IPS DF 19.7 (cell line): Measurements from ENCODE around the gene LTO1.
"Not testable (repeated sequence)": the region's sequence is repeated elsewhere in the genome, so short reads cannot be mapped to it uniquely, and the experiment has no call there.

Experiments
- DNase-seq: peaks from one replicate; pipeline ENCODE4 v3.0.0-alpha.2; 2013; ENCODE audit warnings: low read depth, low spot score

Gene LTO1

DNA sequence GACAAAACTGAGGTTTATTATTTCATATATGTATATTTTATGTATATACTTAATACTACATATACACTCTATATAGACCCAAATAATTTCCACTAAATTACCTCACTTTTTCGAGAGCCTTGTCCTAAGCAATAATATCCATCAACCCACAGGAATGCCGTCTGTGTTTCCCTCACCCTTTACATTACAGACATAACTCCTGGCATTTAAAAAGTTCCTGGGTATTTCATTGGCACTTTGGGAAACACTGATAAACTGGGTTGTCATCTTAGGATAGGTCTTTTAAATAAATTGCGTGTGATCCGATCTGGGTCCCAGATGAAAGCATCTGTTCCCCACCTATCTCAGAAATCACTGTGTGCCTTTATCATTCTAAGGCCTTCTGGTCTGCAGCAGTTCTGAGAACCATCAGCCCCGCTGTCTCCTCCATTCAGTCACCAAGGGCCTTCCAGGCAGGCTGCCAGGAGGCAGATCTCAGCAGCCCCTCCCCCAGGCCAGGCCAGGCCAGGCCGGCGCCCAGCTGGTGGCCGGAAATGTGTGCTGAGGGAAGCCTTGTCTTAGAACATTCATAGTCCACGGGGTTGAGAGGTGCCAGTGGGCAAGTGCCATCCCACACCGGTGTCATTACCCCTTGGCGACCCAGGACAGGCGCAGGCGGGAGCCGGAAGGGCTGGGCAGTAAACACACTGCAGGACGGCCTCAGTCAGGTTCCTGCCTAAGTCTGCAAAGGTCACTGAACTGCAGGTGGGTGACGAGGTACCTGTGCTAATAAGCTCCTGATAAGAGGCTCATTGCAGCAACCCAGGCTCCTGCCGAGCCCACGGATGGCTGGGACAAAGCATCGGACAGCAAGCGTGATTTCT lies 25.4 kb upstream of the LTO1 start:
- DNase-seq = no peak

DNA sequence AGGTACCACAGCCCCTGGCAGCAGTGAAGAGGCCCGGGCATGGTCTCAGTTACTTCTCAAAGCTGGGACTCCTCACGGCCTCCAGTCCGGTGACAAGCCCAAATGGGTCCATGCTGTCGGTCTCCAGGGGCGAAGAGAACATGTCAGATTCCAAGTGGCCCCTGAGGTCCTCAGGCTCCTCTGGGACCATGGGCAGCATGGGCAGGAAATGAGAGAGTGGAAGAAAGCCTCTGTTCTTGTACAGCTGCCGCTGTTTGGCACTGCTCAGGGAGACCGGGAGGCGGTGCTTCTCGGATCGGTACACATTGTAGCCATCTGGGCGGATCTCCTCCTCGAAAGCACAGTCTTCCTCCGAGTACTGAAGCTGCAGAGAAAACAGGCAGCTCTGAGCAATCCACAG lies 24.1 kb upstream of the LTO1 start:
- DNase-seq = no peak

DNA sequence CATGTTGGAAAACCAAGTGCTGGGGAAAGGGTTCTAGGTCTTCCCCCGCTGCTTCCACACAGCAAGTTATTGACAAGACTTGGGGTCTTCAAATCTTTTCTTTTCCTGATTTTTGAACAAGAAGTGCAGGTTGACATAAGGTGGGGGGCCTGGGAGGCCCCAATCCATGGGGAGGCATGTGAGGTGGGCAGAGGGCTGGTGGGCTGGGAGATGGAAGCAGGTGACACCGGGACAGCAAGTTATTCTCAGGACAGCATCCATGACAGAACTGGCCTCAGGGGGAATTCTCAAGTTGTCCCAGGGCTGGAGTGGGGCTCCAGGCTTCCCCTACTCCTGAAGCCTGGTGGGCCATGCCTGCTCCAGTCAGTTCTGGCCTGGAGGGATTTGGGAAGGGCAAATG lies 23.2 kb upstream of the LTO1 start:
- DNase-seq = no peak

DNA sequence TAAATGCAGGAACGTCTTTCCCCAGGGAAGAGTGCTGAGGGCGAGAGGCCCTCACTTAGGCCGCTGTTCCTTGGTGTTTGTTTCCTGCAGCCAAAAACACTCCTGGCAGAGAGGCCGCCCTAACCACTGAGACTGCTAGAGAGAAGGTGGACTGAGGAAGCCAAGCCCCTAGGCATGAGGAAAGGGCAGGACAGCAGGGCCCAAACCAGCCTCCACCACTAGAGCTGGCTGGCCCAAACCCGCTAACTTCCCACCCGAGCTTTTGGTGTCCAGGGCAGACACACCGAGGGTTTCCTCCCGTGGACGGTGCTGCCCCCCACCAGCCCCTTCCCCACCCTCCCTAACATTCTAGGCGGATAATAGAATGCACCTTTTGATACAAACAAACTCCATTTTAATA lies 22.7 kb upstream of the LTO1 start:
- no peak for DNase-seq

DNA sequence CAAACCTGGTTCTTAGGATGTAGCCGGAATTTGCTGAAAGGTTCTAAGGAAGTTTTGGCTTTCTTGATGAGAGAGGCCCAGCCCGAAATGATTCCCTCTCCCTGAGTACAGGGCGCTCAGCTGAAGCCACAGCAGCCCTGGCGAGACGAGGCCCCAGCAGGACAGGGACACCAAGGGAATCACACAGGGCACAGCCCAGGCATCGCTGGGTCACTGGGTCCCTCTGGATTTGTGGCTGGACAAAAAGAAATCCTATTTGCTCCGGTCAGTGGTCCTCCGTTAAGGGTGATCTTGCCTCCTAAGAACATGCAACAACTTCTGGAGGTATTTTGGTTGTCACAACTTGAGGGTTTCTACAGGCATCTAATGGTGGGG lies 22.3 kb upstream of the LTO1 start:
- DNase-seq = no peak

DNA sequence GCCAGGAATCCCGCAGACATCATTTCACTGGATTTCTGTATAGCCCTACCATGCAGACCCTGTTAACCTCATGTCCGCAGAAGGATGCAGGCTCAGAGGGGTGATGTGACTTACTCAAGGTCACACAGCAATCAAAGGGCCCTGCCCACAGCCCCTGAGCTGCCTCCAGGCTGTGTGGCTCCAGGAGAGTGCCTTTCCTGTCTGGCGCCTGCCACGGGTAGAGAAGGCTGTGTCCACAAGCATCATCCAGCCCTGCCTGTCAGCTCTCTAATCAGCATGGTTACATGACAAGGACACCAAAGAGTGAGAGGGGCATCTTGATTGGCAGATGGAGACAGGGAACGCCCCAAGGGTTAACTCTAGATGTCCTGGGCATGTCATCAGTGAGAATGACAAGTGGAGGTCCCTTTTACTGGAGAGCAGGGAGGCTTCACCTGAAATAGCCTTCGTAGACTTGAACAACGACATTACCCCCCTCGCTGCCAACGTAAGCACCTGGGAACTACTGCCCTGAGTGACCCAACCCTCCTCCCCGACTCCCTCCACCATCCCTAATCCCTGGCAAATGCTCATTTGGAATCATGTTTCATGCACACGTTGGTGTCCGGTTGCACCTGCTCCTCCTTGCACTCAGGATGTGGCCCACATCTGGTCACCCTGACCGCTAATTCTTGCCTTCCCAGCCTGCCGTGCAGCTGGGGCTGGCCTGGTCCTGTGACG lies 21.8 kb upstream of the LTO1 start:
- no peak for DNase-seq

DNA sequence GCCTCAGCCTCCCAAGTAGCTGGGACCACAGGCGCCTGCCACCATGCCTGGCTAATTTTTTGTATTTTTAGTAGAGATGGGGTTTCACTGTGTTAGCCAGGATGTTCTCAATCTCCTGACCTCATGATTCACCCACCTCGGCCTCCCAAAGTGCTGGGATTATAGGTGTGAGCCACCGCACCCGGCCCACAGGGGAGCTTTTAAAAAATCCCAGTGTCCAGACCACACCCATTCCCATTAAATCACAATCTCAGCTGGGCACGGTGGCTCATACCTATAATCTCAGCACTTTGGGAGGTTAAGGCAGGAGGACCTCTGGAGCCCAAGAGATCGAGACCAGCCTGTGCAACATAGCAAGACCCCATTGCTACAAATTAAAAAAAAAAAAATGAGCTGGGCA lies 20.8 kb upstream of the LTO1 start:
- DNase-seq = not testable (repeated sequence)

DNA sequence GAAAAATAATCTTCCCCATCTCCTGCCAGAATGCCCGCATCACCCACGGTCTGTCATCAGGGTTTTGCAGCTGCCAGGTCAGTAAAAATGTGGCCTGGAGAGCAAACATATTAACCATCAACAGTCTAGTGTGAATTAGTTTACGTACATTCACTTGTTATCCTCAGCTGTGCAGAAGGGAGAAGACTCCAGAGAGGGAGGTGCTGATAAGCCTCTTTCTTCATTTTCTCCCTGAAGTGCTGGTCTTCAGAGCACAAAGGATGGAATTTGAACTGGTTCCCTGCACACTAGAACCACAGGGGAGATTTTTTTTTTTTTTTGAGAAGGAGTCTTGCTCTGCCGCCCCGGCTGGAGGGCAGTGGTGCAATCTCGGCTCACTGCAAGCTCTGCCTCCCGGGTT lies 20.4 kb upstream of the LTO1 start:
- no peak for DNase-seq

DNA sequence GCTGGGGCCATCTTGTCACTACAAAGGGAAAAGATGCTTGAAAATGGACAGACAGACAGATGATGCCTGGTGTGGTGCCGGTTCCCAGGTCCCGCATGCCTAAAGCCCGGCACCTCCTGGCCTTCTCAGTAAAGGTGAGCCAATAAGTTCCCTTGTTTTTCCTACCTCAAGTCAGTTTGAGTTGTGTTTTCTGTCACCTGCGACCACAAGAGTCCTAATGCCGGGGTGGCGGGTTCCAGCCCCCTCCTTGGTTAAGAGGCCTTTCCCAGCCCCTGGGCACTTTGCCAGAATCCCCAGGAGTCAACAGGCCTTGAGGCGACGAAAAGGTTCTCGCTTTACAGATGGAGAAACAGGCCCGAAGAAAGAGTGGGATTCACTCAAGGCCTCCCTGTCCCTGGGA lies 19.6 kb upstream of the LTO1 start:
- no peak for DNase-seq

DNA sequence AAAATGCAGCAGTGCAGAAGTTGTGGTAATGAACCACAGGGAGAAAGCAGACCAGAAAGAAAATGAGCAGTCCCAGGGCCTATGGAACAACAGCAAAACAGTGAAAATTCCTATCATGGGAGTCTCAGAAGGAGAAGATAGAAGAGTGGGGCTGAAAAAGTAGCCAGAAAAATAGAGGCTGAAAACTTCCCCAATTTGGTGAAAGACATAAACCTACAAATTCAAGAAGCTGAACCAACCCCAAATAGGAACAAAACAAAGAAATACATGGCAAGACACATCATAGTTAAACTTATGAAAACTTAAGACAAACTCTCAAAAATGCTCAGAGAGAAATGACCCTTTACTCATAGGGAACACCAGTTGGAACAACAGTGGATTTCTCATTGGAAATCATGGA lies 17.3 kb upstream of the LTO1 start:
- no peak for DNase-seq

DNA sequence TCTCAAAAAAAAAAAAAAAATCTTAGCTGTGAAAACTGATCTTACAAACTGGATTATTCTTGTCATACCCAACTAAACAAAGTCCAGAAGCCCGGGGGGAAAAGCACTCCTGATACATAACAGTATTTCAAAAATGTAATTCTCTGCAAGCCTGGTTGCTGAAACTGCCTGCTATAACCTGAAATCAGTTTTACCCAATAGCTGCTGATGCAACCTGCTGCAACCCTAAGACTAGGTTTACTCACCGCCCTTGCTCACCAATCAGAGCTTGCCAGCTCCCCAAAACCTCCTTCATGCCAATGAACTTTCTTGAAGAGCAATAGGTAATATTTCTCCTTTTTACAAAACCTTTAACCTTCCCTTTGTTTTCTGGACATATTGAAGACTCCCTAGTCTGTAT lies 16.3 kb upstream of the LTO1 start:
- DNase-seq = no peak

DNA sequence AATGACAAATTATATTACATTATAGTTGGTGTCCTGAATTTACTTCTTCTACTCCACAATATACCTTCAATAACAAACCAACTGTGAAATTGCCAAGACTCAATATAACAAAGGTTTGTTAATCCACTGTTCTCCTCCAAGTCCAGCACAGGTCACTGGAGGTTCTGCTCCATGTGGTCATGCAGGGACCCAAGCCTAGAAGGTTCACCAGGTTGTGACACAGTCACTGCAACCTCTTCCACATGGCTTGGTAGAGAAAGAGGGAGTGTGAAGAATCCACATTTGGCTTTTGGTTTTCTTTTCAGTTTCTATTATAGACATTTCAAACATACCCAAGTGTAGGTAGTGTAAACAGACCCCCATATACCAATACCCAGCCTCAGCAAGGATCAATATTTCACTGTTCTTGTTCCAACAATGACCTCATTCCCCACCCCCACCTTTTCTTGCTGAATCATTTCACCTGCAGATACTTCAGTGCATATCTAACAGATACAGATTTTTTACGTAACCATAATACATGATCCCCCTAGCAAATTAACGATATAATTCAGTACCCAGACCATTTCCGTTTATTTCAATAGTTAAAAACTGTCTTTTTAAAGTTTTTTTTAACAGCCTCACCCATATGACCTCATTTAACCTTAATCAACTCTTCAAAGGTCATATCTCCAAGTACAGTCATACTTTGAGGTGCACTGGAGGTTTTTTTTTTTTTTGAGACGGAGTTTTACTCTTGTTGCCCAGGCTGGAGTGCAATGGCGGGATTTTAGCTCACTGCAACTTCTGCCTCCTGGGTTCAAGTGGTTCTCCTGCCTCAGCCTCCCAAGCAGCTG lies 14.5 kb upstream of the LTO1 start:
- DNase-seq = no peak

DNA sequence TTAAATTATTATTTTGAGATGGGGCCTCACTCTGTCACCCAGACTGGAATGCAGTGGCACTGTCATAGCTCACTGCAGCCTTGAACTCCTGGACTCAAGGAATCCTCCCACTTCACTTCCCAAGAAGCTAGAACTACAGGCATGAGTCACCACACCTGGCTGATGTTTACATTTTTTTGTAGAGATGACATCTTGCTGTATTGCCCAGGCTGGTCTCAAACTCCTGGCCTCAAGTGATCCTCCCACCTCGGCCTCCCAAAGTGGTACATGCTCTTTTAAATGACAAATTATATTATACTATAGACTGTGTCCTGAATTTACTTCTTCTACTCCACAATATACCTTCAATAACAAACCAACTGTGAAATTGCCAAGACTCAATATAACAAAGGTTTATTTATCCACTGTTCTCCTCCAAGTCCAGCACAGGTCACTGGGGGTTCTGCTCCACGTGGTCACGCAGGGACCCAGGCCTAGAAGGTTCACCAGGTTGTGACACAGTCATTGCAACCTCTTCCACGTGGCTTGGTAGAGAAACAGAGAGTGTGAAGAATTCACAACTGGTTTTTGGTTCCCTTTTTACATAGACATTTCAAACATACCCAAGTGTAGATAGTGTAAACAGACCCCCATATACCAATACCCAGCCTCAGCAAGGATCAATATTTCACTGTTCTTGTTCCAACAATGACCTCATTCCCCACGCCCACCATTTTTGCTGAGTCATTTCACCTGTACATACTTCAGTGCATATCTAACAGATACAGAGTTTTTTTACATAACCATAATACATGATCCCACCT lies 13.0 kb upstream of the LTO1 start:
- not testable (repeated sequence) for DNase-seq

DNA sequence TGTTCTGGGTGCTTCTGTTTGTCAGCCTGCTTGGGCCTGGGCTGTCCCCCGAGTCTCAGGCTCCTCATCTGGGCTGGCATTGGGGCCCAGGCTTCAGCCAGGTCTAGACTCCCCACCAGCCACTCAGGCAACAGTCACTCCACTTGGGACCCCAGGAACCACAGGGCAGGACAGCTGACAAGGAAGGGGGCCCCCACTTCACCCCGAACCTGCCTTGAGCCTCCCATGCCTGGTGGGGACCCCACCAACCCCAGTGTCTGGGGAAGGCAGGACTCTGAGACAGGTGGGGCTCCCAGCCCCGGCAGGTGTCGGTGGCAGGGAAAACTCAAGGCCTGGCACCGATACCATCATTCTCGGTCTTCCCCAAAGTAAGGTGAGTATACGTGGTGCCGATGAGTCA lies 11.7 kb upstream of the LTO1 start:
- DNase-seq = no peak

DNA sequence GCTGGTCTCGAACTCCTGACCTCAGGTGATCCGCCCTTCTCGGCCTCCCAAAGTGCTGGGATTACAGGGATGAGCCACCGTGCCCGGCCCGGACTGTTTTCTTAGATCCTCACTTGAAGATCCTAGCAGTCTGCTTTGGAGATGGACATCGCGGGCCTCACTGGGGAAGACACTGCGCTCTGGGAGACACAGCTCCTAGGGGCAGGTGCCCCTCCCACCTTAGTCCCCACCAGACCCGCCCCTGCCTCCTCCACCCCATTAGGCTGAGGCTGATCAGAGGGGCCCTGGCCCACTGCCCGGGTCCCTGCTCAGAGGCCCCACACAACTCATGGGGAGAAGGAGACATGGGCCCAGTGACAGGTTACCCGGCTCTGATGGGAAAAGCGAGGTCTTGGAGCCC lies 11.3 kb upstream of the LTO1 start:
- DNase-seq = no peak

DNA sequence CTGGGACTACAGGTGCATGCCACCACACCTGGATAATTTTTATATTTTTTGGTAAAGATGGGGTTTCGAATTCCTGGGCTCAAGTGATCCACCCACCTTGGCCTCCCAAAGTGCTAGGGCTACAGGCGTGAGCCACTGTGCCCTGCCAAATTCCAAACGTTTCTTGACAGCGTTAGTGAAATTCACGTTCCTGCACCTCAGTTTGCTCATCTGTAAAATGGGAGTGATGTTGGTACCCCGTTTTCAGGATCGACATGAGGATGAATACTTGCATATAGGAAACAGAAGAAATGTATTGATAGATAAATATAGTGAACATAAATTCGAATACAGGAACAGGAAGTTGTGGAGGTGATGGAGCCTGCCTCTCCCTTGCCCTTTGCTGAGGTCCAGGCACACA lies 10.2 kb upstream of the LTO1 start:
- no peak for DNase-seq

DNA sequence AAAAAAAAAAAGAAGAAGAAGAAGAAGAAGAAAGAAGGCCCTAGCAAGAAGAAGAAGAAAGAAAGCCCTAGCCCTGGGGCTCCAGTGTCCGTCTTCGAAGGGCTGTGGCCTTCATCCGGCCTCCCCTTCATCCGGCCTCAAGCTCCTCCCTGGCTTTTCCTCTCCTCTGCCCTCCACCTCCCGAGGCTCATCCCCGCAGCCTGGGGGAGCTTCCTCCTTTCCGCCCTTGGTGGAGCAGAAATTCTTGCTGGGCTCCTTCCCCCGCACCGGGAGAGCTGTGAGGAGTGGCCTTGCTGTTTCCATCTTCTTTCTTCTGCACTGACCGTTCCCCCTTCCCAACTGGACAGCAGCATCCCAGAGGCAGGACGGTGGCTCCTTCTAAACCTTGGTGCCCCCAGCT lies 9.5 kb upstream of the LTO1 start:
- DNase-seq = no peak

DNA sequence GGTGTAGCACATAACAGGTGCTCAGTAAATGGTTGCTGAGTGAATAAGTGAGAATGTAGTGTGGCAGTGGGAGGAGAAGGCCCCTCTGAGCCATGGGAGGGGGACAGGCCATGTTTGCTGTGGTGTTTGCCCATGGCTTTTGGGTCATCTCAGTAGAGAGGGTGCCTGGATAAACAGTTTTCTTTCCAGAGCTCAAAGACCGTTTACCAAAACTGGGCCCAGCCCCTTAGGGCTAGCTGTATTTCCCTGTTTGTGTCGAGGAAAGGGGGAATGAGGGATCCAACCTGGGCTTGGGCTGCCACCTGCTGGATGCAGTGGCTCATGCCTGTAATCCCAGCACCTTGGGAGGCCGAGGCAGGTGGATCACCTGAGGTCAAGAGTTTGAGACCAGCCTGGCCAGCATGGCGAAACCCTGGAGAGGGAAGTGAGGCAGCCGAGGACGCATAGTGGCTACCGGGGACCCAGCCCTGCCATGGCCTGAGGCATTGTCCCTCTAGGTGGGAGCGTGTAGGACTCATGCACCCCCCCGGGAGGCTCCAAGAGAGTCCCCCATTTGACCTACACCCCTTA lies 8.7 kb upstream of the LTO1 start:
- DNase-seq = no peak

DNA sequence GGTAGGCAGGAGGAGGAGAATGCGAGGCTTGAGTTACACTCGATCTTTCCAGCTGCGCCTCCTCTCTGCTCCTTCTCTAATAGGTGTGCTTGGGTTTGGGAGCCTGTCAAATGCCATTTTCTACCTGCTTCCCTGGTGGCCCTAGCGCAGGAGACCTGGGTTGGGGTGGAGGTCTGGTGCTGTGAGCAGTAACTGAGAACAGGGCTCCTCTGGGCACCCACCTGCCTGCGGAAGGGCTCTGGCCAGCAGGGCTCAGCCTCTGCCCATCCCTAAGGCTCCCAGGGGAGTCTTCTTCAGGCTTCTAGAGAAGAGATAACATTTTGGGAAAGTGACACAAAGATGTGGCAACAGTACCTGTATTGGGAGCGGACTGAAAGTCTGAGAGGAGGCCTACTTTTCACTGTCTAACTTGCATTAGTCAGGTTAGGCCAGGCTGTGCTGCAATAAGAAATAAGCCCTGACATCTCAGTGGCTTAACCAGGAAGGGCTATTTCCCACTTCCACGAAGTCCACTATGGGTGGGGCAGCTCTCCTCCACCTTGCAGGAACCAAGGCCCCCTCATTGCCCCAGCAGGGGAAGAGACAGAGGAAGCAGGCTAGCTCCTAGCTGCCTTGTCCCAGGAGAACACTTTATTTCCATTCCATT lies 7.7 kb upstream of the LTO1 start:
- no peak for DNase-seq

DNA sequence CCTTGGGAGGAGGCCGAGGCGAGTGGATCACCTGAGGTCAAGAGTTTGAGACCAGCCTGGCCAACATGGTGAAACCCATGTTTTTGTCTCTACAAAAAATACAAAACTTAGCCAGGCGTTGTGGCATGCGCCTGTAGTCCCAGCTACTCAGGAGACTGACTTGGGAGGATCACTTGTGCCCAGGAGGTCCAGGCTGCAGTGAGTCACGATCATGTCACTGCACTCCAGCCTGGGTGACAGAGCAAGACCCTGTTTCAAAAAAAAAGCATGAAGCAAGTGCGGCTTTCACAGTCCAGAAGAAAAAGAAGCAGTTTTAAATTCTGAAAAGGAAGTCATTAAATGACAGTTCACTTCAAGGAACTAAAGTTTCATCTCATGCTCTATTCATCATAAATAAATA lies 7.1 kb upstream of the LTO1 start:
- no peak for DNase-seq

DNA sequence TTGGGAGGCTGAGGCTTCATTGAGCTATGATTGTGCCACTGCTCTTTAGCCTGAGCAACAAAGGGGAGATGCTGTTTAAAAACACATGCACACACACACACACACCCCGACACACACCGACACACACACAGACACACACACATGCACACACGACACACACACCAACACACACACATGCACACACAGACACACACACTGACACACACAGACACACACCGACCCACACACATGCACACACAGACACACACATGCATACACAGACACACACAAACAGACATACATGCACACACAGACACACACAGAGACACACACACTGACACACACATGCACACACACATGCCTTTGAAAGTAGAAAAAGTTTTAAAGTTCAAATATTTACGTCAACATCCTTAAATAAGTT lies 5.5 kb upstream of the LTO1 start:
- no peak for DNase-seq
